ENCODE results near the gene CAMTA2. TPM values are rescaled to one million over a fixed set of nuclear protein-coding genes. Genes with fewer than 3 reads are reported as not detected.
"Not testable (repeated sequence)": the region's sequence is repeated elsewhere in the genome, so short reads cannot be mapped to it uniquely, and the experiment has no call there.

CAMTA2 gene
- total RNA-seq, 6 experiments from 2014 or later, result 48.9 to 60.8 (median 54.1) TPM

- H3K27ac Mint-ChIP-seq, result no peak overlapping the region
- no peaks in the 10 kb centered on the region for H3K36me3 Mint-ChIP-seq (ENCODE audit: low read depth)
- H3K4me1 Mint-ChIP-seq (ENCODE audit: low read depth), result peaks cover 6% of the 10 kb centered on the region
- H3K9me3 Mint-ChIP-seq, result no peaks in the 10 kb centered on the region
- peaks cover 15% of the 10 kb centered on the region for H3K27me3 Mint-ChIP-seq (ENCODE audit: insufficient read depth)
- no peak for DNase-seq
- H3K4me3 Mint-ChIP-seq, result no peak overlapping the region
- peak; percentile 17 for TF ChIP-seq CTCF (IDR thresholded peaks at IDR 0.05)
Measured at GRCh38 chr17:5033352-5034015, 46.0 kb upstream of the CAMTA2 start.

- H3K4me3 Mint-ChIP-seq, result no peak overlapping the region
- no peaks in the 10 kb centered on the region for H3K36me3 Mint-ChIP-seq (ENCODE audit: low read depth)
- peaks cover 6% of the 10 kb centered on the region for H3K4me1 Mint-ChIP-seq (ENCODE audit: low read depth)
- H3K9me3 Mint-ChIP-seq, result no peaks in the 10 kb centered on the region
- H3K27ac Mint-ChIP-seq, result no peak overlapping the region
- DNase-seq, result no peak
- H3K27me3 Mint-ChIP-seq (ENCODE audit: insufficient read depth), result peaks cover 15% of the 10 kb centered on the region
- TF ChIP-seq CTCF (IDR thresholded peaks at IDR 0.05), result no peak
Measured at GRCh38 chr17:5032865-5033264, 45.4 kb upstream of the CAMTA2 start.

- DNase-seq, result peak; percentile 60
- no peaks in the 10 kb centered on the region for H3K9me3 Mint-ChIP-seq
- peak; percentile 88 for TF ChIP-seq CTCF (IDR thresholded peaks at IDR 0.05)
- 0 out of 2 replicates have a peak overlapping the region, but pooled peaks have one; percentile 17 for H3K27ac Mint-ChIP-seq
- peaks cover 8% of the 10 kb centered on the region for H3K27me3 Mint-ChIP-seq (ENCODE audit: insufficient read depth)
- H3K36me3 Mint-ChIP-seq (ENCODE audit: low read depth), result no peaks in the 10 kb centered on the region
- H3K4me1 Mint-ChIP-seq (ENCODE audit: low read depth), result peaks cover 6% of the 10 kb centered on the region
- H3K4me3 Mint-ChIP-seq, result peak overlapping the region; percentile 80
Measured at GRCh38 chr17:5031365-5032082, 44.0 kb upstream of the CAMTA2 start.

GRCh38 chr17:5030168-5030567 is 42.7 kb upstream of the CAMTA2 start:
- not testable (repeated sequence) for H3K27me3 Mint-ChIP-seq (ENCODE audit: insufficient read depth); H3K27ac Mint-ChIP-seq; H3K9me3 Mint-ChIP-seq; DNase-seq; H3K4me3 Mint-ChIP-seq; H3K36me3 Mint-ChIP-seq (ENCODE audit: low read depth)
- peaks cover 12% of the 10 kb centered on the region for H3K4me1 Mint-ChIP-seq (ENCODE audit: low read depth)

- Mint-ChIP-seq H3K4me1 (ENCODE audit: low read depth) (peaks cover 12% of the 10 kb centered on the region), H3K9me3 (no peaks in the 10 kb centered on the region), H3K27me3 (ENCODE audit: insufficient read depth) (peaks cover 4% of the 10 kb centered on the region; the same call in 1 of the 2 replicates), H3K27ac (no peak overlapping the region), H3K4me3 (no peak overlapping the region), H3K36me3 (ENCODE audit: low read depth) (peaks cover 6% of the 10 kb centered on the region)
- no peak for TF ChIP-seq CTCF (IDR thresholded peaks at IDR 0.05)
- DNase-seq, result no peak
Measured at GRCh38 chr17:5027916-5028315, 40.4 kb upstream of the CAMTA2 start.

- Mint-ChIP-seq H3K4me3 (no peak overlapping the region), H3K4me1 (ENCODE audit: low read depth) (peaks cover 12% of the 10 kb centered on the region), H3K27me3 (ENCODE audit: insufficient read depth) (peaks cover 4% of the 10 kb centered on the region; the same call in 1 of the 2 replicates), H3K9me3 (no peaks in the 10 kb centered on the region), H3K36me3 (ENCODE audit: low read depth) (peaks cover 6% of the 10 kb centered on the region), H3K27ac (no peak overlapping the region)
- DNase-seq, result no peak
- TF ChIP-seq CTCF (IDR thresholded peaks at IDR 0.05), result no peak
Measured at GRCh38 chr17:5027299-5027698, 39.8 kb upstream of the CAMTA2 start.
